WERI-Rb-1 (cell line): Measurements from ENCODE around the gene ZNF683.

ENCODE experiments used
- DNase-seq: peaks from one replicate; pipeline ENCODE4 v3.0.0-alpha.2; 2020
- H3K27ac ChIP-seq: fragments of 250-450 bp; sonication (Bioruptor Pico); 2 replicates; pipeline ENCODE4 v1.5.1; 2020; ENCODE audit warnings: mild to moderate bottlenecking, moderate library complexity
- H3K27me3 ChIP-seq: fragments of 250-450 bp; sonication (Bioruptor Pico); 2 replicates; pipeline ENCODE4 v1.5.1; 2021; ENCODE audit warnings: mild to moderate bottlenecking, low read depth, moderate library complexity; ENCODE audit not compliant: insufficient read depth, severe bottlenecking
- H3K36me3 ChIP-seq: fragments of 250-450 bp; sonication (Bioruptor Pico); 2 replicates; pipeline ENCODE4 v1.5.1; 2020; ENCODE audit warnings: mild to moderate bottlenecking, moderate library complexity
- H3K4me3 ChIP-seq: 2 replicates; pipeline ENCODE4 v1.5.1; 2011; ENCODE audit warnings: low read depth, mild to moderate bottlenecking, control low read depth, low read length
- H3K9me3 ChIP-seq: fragments of 250-450 bp; sonication (Bioruptor Pico); 2 replicates; pipeline ENCODE4 v1.5.1; 2021; ENCODE audit warnings: mild to moderate bottlenecking, moderate library complexity; ENCODE audit not compliant: severe bottlenecking
- TF ChIP-seq, protein P1 (sequence below): IDR thresholded peaks from 2 replicates; pipeline ENCODE4 v1.5.1; 2011; ENCODE audit warnings: low read depth, mild to moderate bottlenecking, control low read depth, inconsistent platforms, low read length

Gene ZNF683

DNA sequence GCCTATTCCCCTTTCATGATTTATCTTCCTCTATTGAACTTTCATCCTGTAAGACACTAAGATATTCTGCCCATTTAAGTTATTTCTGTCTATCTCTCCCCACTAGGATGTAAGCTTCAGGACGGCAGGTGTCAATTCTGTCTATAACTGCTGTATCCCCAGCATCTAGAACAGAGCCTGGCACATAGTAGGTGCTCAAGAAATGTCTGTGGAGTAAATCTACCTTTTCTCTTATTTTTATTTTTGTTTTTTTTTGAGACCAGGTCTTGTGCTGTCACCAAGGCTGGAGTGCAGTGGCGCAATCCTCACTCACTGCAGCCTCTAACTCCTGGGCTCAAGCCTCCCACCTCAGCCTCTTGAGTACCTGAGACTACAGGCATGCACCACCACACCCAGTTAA lies 49.2 kb downstream of the ZNF683 start:
- TF ChIP-seq, protein P1, sequence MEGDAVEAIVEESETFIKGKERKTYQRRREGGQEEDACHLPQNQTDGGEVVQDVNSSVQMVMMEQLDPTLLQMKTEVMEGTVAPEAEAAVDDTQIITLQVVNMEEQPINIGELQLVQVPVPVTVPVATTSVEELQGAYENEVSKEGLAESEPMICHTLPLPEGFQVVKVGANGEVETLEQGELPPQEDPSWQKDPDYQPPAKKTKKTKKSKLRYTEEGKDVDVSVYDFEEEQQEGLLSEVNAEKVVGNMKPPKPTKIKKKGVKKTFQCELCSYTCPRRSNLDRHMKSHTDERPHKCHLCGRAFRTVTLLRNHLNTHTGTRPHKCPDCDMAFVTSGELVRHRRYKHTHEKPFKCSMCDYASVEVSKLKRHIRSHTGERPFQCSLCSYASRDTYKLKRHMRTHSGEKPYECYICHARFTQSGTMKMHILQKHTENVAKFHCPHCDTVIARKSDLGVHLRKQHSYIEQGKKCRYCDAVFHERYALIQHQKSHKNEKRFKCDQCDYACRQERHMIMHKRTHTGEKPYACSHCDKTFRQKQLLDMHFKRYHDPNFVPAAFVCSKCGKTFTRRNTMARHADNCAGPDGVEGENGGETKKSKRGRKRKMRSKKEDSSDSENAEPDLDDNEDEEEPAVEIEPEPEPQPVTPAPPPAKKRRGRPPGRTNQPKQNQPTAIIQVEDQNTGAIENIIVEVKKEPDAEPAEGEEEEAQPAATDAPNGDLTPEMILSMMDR: no peak
- Histone ChIP-seq H3K36me3 (peaks cover 32% of the 10 kb centered on the region), H3K27me3 (no peaks in the 10 kb centered on the region)

DNA sequence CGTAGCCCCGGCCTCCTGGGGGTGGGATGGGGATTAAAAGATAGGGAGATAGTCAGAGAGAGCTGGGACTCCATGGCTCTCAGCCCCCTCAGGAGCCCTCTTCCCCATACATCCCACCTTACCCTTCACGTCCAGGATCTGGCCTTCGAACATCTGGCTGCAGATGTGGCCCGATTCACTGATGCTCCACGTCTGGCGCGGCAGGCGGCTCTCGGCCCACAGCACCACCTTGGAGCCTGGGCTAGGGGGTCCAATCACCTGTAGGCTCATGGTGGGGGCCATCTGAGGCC lies 50.6 kb downstream of the ZNF683 start:
- Histone ChIP-seq H3K9me3 (no peaks in the 10 kb centered on the region), H3K4me3 (no peak overlapping the region), H3K27me3 (no peaks in the 10 kb centered on the region), H3K36me3 (peaks cover 32% of the 10 kb centered on the region), H3K27ac (no peak overlapping the region)
- DNase-seq: no peak
- TF ChIP-seq, protein P1: no peak

More for the DNA sequence above, 49.2 kb downstream of the ZNF683 start:
- H3K9me3 ChIP-seq: no peaks in the 10 kb centered on the region
- no peak for DNase-seq
- H3K4me3 ChIP-seq: no peak overlapping the region
- no peak overlapping the region for H3K27ac ChIP-seq

GRCh38 chr1:26321315-26322041 lies 51.1 kb downstream of the ZNF683 start:
- H3K36me3 ChIP-seq: peaks cover 32% of the 10 kb centered on the region
- TF ChIP-seq, protein P1: peak; percentile 85
- no peak overlapping the region for H3K27ac ChIP-seq
- no peak overlapping the region for H3K4me3 ChIP-seq
- H3K9me3 ChIP-seq: no peaks in the 10 kb centered on the region
- no peaks in the 10 kb centered on the region for H3K27me3 ChIP-seq
- peak; percentile 92 for DNase-seq

DNA sequence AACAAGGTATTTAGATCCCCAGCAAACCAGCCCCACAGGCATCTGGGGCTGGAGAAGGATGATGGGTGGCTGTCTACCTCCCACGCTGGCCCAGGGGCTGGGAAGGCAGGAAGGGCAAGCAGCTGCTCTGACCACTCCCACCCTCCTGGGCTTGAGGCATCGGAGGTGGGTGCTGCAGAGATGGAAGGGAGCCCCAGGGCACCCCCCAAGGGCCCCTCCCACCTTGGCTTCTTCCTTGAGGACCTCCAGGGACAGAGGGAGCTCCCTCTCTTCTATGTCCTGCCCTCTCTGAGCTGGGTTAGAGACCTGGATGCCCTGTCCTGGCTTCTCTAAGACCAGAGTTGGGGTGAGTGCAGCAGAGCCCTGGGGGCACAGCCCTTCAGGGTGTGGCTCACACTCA lies 51.7 kb downstream of the ZNF683 start:
- TF ChIP-seq, protein P1: no peak
- peaks cover 32% of the 10 kb centered on the region for H3K36me3 ChIP-seq
- H3K27me3 ChIP-seq: no peaks in the 10 kb centered on the region
- H3K27ac ChIP-seq: no peak overlapping the region
- no peak overlapping the region for H3K4me3 ChIP-seq
- DNase-seq: no peak
- H3K9me3 ChIP-seq: no peaks in the 10 kb centered on the region

DNA sequence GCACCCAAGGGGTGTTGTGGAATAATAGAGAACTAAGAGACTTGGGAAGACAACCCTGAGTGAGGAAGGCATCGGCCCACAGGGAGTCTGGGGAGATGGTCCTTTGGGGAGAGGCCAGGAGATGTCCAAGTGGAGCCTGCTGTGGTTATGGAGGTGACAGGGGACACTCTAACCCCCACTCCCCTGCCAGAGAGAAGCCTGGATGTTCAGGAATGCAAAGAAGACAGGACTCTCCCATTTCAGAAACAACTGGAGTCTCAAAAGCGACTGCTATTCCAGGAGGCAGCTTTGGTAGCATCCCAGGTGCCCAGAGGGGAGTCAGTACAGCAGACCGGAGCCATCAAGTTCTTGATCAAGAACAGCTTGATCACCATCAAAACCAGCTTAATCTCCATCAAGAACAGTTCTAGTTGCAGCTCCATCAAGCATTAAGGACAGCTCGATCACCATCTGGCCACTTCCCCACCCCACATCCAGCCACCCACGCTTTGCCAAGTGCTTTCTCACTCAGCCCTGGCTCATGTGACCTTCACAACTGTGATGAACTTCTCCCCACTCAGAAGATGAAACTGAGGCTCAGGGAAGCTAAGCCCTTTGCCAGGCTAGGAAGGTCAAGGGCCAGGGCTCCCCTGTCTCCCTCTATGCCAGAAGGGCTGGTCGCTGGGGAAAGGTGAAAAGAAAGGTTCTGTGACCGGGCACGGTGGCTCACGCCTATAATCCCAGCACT lies 54.0 kb downstream of the ZNF683 start:
- TF ChIP-seq, protein P1: no peak
- no peak overlapping the region for H3K4me3 ChIP-seq
- no peak for DNase-seq
- peaks cover 12% of the 10 kb centered on the region for H3K36me3 ChIP-seq
- peak overlapping the region; percentile 55 for H3K27ac ChIP-seq
- no peaks in the 10 kb centered on the region for H3K9me3 ChIP-seq
- H3K27me3 ChIP-seq: no peaks in the 10 kb centered on the region
